GM20431 (cell line): Measurements from ENCODE around the gene CCDC197.

ENCODE experiments used
- in situ Hi-C: fragments of 300-500 bp; cut with MseI, MboI; formaldehyde crosslinking; loops from one replicate; pipeline ENCODE4 v1.15.0; 2020; ENCODE audit warnings: low sequenced_read_pairs; ENCODE audit not compliant: unreplicated experiment

CCDC197 gene

GRCh38 chr14:93960774-93961438 lies 36.2 kb upstream of the CCDC197 start:
- in situ Hi-C loops = no loop called here

DNA sequence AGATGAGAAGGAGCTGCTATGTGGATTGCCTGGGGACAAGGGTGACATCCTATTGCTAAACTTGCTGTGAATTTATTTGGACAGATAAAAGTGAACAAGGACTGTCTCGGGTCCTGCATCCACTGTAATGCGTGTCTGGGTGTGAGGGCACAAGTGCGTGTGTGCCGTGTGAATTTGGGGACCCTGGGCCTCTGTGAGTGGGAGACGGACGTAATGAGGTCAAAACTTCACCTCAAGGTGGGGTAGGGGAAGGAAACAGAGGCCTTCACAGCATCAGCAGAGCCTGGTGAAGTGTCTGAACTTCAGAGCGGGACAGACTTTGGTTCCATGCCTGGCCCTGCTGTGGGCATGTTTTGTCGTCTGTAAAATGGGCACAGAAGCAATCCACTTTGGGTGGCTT lies 35.5 kb upstream of the CCDC197 start:
- in situ Hi-C loops = no loop called here

DNA sequence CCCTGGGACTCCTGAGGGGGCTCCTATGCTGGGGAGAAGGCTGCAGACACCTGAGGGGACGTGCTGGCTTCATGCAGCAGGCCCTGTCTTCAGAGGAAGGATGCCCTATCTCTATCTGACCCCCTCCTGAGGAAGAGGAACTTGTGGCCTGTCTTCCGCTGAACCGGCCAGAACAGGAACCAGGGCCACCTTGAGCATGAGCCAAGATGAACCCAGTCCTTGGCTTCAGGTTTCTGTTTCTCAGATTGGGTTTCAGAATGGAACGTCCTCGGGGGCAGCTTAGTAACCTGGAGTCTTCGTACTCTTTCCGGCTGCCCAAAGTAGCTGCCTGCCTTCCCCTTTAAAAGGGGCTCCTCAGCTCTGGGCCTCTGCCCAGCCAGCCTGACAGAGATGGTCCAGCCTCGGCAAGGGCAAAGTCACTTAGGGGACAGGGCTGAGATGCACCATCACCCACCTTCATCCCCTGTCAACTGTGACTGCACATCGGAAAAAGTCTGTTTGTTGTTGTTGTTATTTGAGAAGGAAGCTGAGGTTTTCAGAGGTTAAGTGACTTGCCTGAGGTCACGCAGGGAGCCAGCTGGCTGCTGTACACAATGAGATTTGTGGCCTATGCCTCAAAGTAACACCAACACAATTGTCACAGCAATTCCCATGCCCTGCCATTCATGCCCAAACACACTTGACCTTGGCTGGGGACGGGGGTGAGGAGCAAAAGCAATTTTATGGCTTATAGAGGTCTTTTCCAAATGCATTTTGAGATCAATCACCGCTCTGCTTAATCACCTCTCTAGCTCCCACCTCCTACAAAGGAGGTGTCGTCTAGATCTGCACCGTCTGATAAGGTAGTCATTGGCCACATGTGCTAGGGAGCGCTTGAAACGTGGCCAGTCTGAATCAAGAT lies 34.1 kb upstream of the CCDC197 start:
- in situ Hi-C loops = no loop called here

- in situ Hi-C loops = no loop called here
Measured at GRCh38 chr14:93963692-93964091, 33.4 kb upstream of the CCDC197 start.

DNA sequence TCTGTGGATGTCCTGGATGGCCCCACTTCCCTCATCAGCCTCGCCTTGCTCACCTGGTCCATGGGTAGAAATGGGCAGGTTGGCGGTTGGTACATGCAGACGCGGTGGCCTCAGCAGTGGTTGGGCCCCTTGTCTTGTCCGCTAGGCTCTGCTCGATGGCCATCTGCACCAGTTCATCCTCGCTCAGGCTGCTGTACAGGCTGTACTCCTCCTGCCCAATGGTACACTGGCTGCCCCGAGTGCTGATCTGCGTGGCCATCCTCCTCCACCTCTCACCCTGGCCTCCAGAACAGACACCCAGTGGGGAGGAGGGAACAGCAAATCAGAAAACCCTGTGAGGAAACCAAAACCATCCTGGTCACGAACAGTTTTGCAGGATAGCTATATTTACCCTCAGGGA lies 32.8 kb upstream of the CCDC197 start:
- in situ Hi-C loops = no loop called here

GRCh38 chr14:93964820-93965286 lies 32.2 kb upstream of the CCDC197 start:
- in situ Hi-C loops = no loop called here

DNA sequence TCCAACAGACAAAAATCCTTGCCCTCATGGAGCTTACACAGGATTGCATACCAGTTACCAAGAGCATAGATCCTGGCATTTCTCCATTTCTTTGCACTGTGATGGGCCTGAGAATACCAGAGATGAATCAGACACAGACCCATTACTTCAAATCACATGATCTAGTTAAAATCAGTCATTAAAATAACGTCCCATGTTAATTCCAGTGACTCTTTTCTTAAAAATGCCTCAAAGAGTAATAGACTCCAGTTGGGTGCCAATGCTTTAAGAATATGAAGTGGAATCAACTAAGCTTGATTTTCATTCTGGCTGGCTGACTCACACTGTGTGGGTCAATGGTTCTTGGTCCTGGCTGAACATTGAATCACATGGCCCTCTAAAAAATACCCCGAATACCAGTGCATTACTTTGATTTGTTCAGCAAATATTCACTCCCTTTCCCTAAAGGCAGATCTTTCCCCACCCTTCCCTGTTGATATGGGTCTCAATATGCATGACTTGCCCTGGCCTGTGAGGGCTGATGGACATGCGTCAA lies 31.7 kb upstream of the CCDC197 start:
- in situ Hi-C loops = no loop called here

GRCh38 chr14:93965946-93966474 lies 31.1 kb upstream of the CCDC197 start:
- in situ Hi-C loops = no loop called here

DNA sequence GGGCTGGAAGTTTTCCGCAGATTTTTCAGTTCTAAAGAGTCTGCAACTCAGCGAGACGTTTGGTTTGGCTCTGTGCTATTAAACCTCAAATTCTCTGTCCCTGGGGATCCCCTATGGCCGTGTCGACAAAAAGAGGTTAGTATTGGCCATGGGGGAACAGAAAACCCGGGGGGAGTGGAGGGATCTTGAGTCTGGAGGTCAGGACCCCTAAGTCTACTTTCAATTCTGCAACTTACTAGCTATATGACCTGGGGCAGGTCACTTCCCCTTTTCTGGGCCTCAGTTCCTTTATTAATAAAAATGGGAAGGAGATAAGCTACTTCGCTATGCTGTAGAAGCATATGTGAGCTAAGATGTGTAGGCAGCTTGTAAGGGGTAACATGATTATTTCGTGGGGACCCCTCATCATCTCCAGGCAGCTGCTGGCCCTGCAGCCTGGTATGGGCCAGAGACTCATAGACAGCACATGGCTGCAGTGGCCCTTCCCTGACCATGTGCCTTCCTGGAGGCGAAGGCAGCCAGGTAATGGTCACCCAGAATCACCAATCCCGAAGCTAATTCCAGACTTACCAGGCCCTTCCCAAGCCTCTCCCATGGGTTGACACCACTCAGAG lies 29.4 kb upstream of the CCDC197 start:
- in situ Hi-C loops = no loop called here

DNA sequence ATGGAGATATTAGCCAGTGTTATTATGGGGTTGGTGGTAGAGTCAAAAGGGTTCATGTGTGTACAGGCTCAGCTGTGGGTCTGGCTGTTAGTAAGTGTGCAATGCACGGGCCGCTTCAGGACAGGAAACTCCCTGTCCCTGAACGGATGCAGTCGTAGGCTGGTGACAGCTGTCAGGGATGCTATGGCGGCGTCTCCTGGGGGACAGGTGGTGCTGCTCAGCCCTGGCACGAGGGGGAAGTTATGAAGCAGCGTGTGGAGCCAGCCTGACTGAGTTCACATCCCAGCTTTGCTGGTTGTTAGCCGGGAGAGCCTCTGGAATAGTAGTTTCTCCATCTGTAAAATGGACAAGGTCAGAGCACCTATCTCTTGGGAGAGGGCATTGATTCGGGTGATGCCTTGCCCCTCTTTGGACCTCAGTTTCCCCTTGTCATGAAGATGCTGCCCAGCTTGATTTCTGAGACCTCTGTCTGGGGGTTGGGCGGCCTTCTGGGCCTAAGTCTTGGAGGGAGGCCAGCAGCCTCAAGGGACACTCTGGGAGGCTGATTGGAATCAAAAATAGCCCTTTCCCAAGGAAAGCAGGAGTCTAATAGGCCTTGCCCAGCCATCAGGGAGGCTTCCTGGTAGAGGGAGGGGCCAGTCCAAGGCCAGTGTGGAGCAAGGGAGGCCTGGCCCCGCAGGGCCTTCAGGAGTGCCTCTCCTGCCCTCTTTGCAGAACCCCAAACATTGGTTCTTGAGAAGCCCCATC lies 27.8 kb upstream of the CCDC197 start:
- in situ Hi-C loops = no loop called here

- in situ Hi-C loops = no loop called here
Measured at GRCh38 chr14:93970585-93970964, 26.5 kb upstream of the CCDC197 start.

DNA sequence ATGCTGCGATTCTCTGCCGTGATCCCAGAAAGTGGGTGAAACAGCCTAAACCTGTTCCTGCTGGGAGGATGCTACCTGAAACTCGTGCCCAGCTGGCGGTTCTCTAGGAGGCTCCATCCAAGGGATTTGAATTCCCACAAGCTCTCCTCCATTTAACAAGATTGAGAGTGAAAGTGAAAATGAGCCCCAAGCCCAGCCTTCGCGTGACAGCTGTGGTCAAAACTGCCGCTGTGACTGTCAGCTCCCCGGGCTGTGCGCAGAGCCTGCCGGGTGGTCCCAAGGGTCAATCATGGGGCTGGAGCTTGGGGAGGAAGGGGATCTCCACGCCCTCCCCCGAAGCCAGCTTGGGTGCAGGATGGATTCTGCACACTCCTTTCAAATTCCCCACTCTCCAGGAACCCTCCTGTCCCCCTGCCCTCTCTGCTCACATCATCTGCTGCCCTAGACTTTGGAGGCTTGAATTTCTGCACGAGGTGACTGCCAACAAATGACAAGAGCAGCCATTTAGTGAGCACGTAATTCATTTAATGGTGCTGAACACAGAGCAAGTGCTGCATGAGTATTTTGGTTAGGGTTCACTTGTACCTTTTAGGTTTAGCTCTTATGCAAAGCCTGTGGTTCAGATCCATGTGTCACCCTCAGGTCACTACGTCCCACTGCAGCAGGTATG lies 26.0 kb upstream of the CCDC197 start:
- in situ Hi-C loops = no loop called here

DNA sequence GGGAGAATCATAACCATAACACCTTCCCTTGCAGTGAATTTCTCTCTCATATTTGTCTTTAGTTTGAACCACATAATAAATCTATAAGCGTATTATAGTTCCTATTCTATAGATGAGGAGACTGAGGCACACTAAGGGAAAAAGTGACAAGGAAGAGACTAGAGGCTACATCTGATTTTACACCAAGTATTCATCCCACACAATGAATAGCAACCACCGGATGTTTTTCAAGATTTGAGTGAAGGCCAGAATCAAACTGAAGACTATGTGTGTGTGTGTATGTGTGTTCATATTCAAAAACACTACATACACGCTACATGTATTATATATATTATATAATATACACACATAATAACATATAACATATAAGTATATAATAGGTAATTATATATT lies 25.5 kb upstream of the CCDC197 start:
- in situ Hi-C loops = no loop called here

DNA sequence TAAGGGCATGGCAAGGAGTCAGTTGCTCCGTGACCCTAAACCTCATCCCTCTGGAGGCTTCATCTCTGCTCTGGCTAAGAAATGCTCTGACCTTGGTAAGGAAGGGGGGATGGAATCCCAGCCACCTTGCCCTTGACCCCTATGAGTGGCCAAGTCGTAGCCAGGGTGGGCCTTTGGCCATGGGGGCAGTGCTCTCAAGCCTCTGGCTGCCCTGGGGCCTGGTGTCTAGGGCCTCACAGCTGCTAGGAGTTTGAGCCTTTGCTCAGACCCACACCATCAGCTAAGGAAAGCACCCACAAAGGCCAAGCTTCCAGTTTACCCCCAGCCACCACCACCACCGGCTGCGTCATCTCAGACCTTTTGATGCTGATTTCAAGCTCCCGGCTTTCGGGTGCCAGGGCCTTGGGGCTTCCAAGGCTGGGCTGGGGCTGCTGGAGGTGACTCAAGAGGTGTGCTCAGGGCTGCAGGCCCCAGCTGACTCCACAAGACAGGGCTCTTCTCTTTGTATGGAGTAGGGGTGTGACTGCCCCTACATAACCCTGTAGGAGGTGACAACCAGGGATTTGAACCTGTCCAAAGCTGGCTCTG lies 24.4 kb upstream of the CCDC197 start:
- in situ Hi-C loops = no loop called here

- in situ Hi-C loops = no loop called here
Measured at GRCh38 chr14:93973607-93974006, 23.5 kb upstream of the CCDC197 start.

DNA sequence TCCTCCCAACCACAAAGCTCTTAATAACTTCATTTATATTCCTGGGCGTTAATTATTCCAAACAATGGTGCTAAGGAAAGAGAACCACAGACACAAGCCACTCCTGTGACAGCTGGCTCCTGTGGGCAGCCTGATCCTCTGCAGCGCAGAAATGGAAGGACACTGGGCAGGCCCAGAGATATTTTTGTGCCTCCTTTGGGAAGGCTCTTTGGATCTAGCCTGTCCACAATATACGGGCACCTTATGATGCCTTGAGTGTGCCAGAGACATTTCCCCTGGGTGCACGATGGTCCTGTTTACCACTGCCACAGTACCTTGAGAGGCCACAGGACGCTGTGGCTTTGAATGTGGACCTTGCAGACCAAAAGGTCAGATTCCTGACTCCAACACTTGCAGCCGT lies 22.8 kb upstream of the CCDC197 start:
- in situ Hi-C loops = no loop called here

DNA sequence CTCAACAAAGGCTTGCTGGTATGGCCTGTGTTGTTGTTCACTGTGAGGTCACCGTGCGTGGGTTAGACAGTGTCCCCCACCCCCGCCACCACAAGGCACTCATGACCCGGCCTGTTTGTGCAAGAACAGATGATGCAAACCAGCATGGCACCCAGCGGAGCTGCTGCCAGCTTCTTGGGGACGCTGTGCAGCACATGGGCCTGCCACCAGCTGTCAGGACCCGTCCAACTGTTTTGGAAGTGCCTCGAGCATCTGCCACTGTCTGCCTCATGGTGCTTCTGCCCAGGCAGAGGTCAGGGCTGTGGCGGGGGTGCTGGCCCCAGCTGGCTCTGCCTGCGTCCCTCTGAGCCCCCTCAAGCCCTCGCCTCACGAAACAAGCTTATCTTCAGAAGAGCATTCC lies 22.3 kb upstream of the CCDC197 start:
- in situ Hi-C loops = no loop called here

DNA sequence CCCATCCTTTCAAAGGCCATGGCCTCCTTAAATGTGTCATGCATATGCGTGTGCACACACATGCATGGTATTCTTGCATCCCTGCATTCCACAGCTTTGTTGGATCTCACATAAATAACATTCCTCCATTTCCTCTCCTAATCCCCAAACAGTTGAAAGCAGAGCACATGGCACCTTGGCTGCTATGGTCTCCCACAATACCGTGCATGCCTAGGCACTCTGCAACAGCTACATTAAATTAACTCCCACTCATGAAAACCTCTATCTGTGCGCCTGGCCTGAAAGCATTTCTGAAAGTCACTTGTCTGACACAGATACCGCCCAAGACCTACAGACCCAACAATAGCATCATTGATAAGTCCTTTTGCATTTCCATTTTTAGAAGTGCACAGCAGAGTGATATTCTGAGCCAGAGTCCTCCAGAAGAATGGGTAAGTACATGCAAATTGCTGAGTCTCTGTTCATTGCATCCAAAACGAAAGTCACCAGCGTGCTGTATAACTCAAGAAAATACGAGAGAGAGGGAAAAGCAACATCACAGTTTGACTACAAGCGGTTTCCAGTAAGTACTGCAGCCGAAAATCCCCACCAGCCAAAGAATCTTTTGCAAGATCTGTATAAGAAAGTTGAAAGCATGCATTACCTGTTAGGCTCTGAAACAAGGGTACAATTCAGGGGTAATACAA lies 21.2 kb upstream of the CCDC197 start:
- in situ Hi-C loops = no loop called here
